ENCODE measurements around the gene IFT43.

Gene IFT43

GRCh38 chr14:75986439-75986765 lies 839 bp downstream of the IFT43 start:
- TF ChIP-seq, protein P1, sequence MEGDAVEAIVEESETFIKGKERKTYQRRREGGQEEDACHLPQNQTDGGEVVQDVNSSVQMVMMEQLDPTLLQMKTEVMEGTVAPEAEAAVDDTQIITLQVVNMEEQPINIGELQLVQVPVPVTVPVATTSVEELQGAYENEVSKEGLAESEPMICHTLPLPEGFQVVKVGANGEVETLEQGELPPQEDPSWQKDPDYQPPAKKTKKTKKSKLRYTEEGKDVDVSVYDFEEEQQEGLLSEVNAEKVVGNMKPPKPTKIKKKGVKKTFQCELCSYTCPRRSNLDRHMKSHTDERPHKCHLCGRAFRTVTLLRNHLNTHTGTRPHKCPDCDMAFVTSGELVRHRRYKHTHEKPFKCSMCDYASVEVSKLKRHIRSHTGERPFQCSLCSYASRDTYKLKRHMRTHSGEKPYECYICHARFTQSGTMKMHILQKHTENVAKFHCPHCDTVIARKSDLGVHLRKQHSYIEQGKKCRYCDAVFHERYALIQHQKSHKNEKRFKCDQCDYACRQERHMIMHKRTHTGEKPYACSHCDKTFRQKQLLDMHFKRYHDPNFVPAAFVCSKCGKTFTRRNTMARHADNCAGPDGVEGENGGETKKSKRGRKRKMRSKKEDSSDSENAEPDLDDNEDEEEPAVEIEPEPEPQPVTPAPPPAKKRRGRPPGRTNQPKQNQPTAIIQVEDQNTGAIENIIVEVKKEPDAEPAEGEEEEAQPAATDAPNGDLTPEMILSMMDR (conservative IDR thresholded peaks at IDR 0.05; ENCODE audit: low read depth, low read length): no peak
- DNase-seq (ENCODE audit: low read depth): no peak
- peak overlapping the region; percentile 92 for H3K4me3 ChIP-seq (ENCODE audit: low read length)

GRCh38 chr14:75987201-75987970 lies 1.8 kb downstream of the IFT43 start:
- H3K4me3 ChIP-seq (ENCODE audit: low read length): no peak overlapping the region
- DNase-seq (ENCODE audit: low read depth): no peak
- TF ChIP-seq, protein P1 (conservative IDR thresholded peaks at IDR 0.05; ENCODE audit: low read depth, low read length): no peak

GRCh38 chr14:75989134-75989533 lies 3.6 kb downstream of the IFT43 start:
- no peak for DNase-seq (ENCODE audit: low read depth)

GRCh38 chr14:75990297-75990696 lies 4.7 kb downstream of the IFT43 start:
- H3K4me3 ChIP-seq (ENCODE audit: low read length): no peak overlapping the region
- TF ChIP-seq, protein P1 (conservative IDR thresholded peaks at IDR 0.05; ENCODE audit: low read depth, low read length): no peak
- no peak for DNase-seq (ENCODE audit: low read depth)

More at GRCh38 chr14:75989134-75989533, 3.6 kb downstream of the IFT43 start:
- no peak overlapping the region for H3K4me3 ChIP-seq (ENCODE audit: low read length)
- TF ChIP-seq, protein P1 (conservative IDR thresholded peaks at IDR 0.05; ENCODE audit: low read depth, low read length): no peak

GRCh38 chr14:75991753-75992152 lies 6.2 kb downstream of the IFT43 start:
- no peak overlapping the region for H3K4me3 ChIP-seq (ENCODE audit: low read length)
- DNase-seq (ENCODE audit: low read depth): no peak
- TF ChIP-seq, protein P1 (conservative IDR thresholded peaks at IDR 0.05; ENCODE audit: low read depth, low read length): no peak

DNA sequence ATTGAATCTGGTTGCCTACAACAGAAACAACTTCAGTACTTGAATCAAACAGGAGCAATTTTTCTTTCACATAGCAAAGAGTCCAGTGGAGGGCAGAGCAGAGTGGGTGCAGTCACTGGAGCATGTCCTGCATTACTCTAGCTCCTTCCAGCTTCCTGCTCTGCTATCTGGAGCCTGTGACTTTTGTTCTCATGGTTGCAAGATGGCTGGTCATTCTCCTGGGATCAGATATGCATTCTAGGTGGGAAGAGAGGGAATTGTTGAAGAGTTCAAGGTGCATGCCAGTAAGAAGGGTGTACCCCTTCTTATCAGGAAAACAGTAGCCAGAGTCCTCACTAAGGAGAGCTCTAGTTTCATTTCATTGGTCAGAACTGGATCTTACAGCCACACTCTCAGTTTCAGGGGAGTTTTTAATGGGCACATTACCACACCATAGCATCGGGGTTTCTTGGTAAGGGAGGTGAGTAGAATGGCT lies 8.0 kb downstream of the IFT43 start:
- DNase-seq (ENCODE audit: low read depth): no peak
- no peak overlapping the region for H3K4me3 ChIP-seq (ENCODE audit: low read length)
- TF ChIP-seq, protein P1 (conservative IDR thresholded peaks at IDR 0.05; ENCODE audit: low read depth, low read length): no peak

DNA sequence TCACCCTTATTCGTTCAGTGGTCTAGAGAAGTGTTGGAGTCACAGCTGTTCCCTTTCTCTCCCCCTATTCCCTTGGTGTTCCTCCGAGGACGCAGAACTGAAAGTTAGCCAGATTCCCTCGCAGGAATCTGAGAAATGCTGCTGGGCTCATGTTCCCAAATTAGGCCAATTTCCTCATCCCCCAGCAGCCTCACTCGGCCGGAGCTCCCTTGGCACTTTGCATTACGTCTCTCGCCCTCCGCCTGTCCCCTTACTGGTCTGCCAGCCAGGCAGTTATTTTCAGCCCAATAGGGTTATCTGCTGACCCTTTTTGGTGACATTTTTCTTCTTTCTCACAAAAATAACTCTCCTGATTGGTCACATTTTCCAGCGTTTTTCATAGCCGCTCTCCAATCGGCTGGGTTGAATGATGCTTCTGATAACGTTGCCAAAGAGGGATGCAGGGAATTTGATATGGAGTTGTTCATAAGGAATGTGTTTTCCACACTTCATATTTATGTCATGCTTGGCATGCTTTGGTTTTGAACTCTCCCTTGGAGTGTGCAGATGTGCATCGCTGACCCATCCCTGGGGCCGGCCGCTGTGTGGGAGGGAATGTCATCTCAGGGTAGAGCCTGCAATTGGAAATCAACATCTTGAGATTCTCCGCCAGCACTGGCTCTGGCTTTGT lies 9.9 kb downstream of the IFT43 start:
- TF ChIP-seq, protein P1 (conservative IDR thresholded peaks at IDR 0.05; ENCODE audit: low read depth, low read length): no peak
- H3K4me3 ChIP-seq (ENCODE audit: low read length): no peak overlapping the region
- no peak for DNase-seq (ENCODE audit: low read depth)

Measured in retinal pigment epithelial cell (primary cell).